H9 (cell line): ENCODE data around the gene TADA2B. TPM values are rescaled to one million over a fixed set of nuclear protein-coding genes. Genes with fewer than 3 reads are reported as not detected.

Experiments used
- DNase-seq: peaks from one replicate; pipeline ENCODE4 v3.0.0-alpha.2; 2017
- H2AFZ ChIP-seq: one replicate; pipeline ENCODE4 v1.6.1; 2013; ENCODE audit warnings: mild to moderate bottlenecking, low read length, control low read depth, moderate library complexity
- H2AK5ac ChIP-seq: 2 replicates; pipeline ENCODE4 v1.6.1; 2013; ENCODE audit warnings: low read length, control low read depth, mixed read lengths; ENCODE audit not compliant: insufficient read length
- H2BK120ac ChIP-seq: one replicate; pipeline ENCODE4 v1.6.1; 2013; ENCODE audit warnings: low read depth, mild to moderate bottlenecking, low read length, control low read depth, inconsistent platforms; ENCODE audit not compliant: poor library complexity, severe bottlenecking
- H2BK12ac ChIP-seq: 2 replicates; pipeline ENCODE4 v1.6.1; 2013; ENCODE audit warnings: low read length, control low read depth, mixed read lengths, low read depth; ENCODE audit not compliant: insufficient read length
- H2BK15ac ChIP-seq: 2 replicates; pipeline ENCODE4 v1.6.1; 2013; ENCODE audit warnings: low read depth, low read length, control low read depth
- H2BK20ac ChIP-seq: one replicate; pipeline ENCODE4 v1.6.1; 2013; ENCODE audit warnings: low read depth, mild to moderate bottlenecking, low read length, control low read depth, inconsistent platforms; ENCODE audit not compliant: poor library complexity, severe bottlenecking
- H2BK5ac ChIP-seq: 2 replicates; pipeline ENCODE4 v1.6.1; 2013; ENCODE audit warnings: low read length, control low read depth, mixed read lengths; ENCODE audit not compliant: insufficient read length
- H3K14ac ChIP-seq: 2 replicates; pipeline ENCODE4 v1.6.1; 2013; ENCODE audit warnings: low read length, control low read depth; ENCODE audit not compliant: insufficient read depth
- H3K18ac ChIP-seq: 2 replicates; pipeline ENCODE4 v1.6.1; 2013; ENCODE audit warnings: low read depth, mild to moderate bottlenecking, mixed read lengths, low read length, control low read depth; ENCODE audit not compliant: insufficient read length
- H3K23ac ChIP-seq: 2 replicates; pipeline ENCODE4 v1.6.1; 2013; ENCODE audit warnings: low read length, control low read depth, mixed read lengths, low read depth; ENCODE audit not compliant: insufficient read length
- H3K23me2 ChIP-seq: 2 replicates; pipeline ENCODE4 v1.6.1; 2013; ENCODE audit warnings: low read depth, mild to moderate bottlenecking, mixed read lengths, low read length, control low read depth; ENCODE audit not compliant: insufficient read length, poor library complexity, severe bottlenecking
- H3K27ac ChIP-seq: 2 replicates; pipeline ENCODE4 v1.5.1; 2013; ENCODE audit warnings: low read length, control low read depth, mixed read lengths, low read depth; ENCODE audit not compliant: insufficient read length
- H3K27me3 ChIP-seq: 2 replicates; pipeline ENCODE4 v1.6.1; 2013; ENCODE audit warnings: low read length, control low read depth, inconsistent platforms; ENCODE audit not compliant: insufficient read depth
- H3K4ac ChIP-seq: 2 replicates; pipeline ENCODE4 v1.6.1; 2013; ENCODE audit warnings: low read depth, mild to moderate bottlenecking, control low read depth, inconsistent platforms, low read length, moderate library complexity
- H3K4me1 ChIP-seq: 2 replicates; pipeline ENCODE4 v1.6.1; 2013; ENCODE audit warnings: low read length, control low read depth, inconsistent platforms; ENCODE audit not compliant: insufficient read depth
- H3K4me2 ChIP-seq: 2 replicates; pipeline ENCODE4 v1.6.1; 2013; ENCODE audit warnings: low read length, control low read depth, mixed read lengths; ENCODE audit not compliant: insufficient read length, insufficient read depth
- H3K56ac ChIP-seq: 2 replicates; pipeline ENCODE4 v1.6.1; 2013; ENCODE audit warnings: low read depth, mild to moderate bottlenecking, mixed read lengths, low read length, control low read depth; ENCODE audit not compliant: insufficient read length
- H3K79me1 ChIP-seq: 2 replicates; pipeline ENCODE4 v1.6.1; 2013; ENCODE audit warnings: low read depth, mild to moderate bottlenecking, moderate library complexity, low read length, control low read depth, inconsistent platforms; ENCODE audit not compliant: insufficient read depth, poor library complexity, severe bottlenecking
- H3K79me2 ChIP-seq: 2 replicates; pipeline ENCODE4 v1.6.1; 2013; ENCODE audit warnings: low read length, control low read depth, inconsistent platforms; ENCODE audit not compliant: insufficient read depth
- H3K9ac ChIP-seq: 2 replicates; pipeline ENCODE4 v1.6.1; 2013; ENCODE audit warnings: low read length, control low read depth, mixed read lengths; ENCODE audit not compliant: insufficient read length; ENCODE audit errors: extremely low read depth
- H3K9me3 ChIP-seq: one replicate; pipeline ENCODE4 v1.6.1; 2013; ENCODE audit warnings: low read depth, low read length, inconsistent platforms; ENCODE audit not compliant: control insufficient read depth
- H3T11ph ChIP-seq: one replicate; pipeline ENCODE4 v1.6.1; 2013; ENCODE audit warnings: mild to moderate bottlenecking, low read length, control low read depth, inconsistent platforms
- H4K20me1 ChIP-seq: one replicate; pipeline ENCODE4 v1.6.1; 2013; ENCODE audit not compliant: control insufficient read depth, insufficient read length, insufficient read depth
- H4K5ac ChIP-seq: 2 replicates; pipeline ENCODE4 v1.6.1; 2013; ENCODE audit warnings: low read depth, mild to moderate bottlenecking, mixed read lengths, low read length, control low read depth; ENCODE audit not compliant: insufficient read length
- H4K8ac ChIP-seq: replicated peaks from 2 replicates; pipeline ENCODE4 v1.6.1; 2013; ENCODE audit warnings: low read length, control low read depth, mixed read lengths, low read depth; ENCODE audit not compliant: insufficient read length
- H4K91ac ChIP-seq: 2 replicates; pipeline ENCODE4 v1.6.1; 2013; ENCODE audit warnings: low read depth, mild to moderate bottlenecking, moderate library complexity, mixed read lengths, low read length, control low read depth; ENCODE audit not compliant: insufficient read length
- H3K27ac Mint-ChIP-seq, 3 experiments: 2 replicates in 2 of 3; 3 replicates in 1 of 3; pipeline ENCODE4 v1.8.0; 2020 to 2021; ENCODE audit warnings: mixed read lengths in 3 of 3, mild to moderate bottlenecking in 1 of 3, moderate library complexity in 1 of 3
- H3K27me3 Mint-ChIP-seq: 2 replicates; pipeline ENCODE4 v1.8.0; 2021; ENCODE audit warnings: low read depth, mild to moderate bottlenecking, moderate library complexity, mixed read lengths
- H3K36me3 Mint-ChIP-seq, 3 experiments: 2 replicates in 2 of 3; 3 replicates in 1 of 3; pipeline ENCODE4 v1.8.0; 2020 to 2021; ENCODE audit warnings: low read depth in 3 of 3, mixed read lengths in 3 of 3; ENCODE audit not compliant: insufficient read depth in 1 of 3
- H3K4me1 Mint-ChIP-seq, 2 experiments: 2 replicates each; pipeline ENCODE4 v1.8.0; 2020; ENCODE audit warnings: mixed read lengths in 2 of 2
- H3K4me3 Mint-ChIP-seq, 2 experiments: 2 replicates in 1 of 2; 3 replicates in 1 of 2; pipeline ENCODE4 v1.8.0; 2020 to 2021; ENCODE audit warnings: mild to moderate bottlenecking in 2 of 2, mixed read lengths in 2 of 2, moderate library complexity in 1 of 2
- H3K9me3 Mint-ChIP-seq, 2 experiments: 2 replicates in 1 of 2; 3 replicates in 1 of 2; pipeline ENCODE4 v1.8.0; 2020; ENCODE audit warnings: mild to moderate bottlenecking in 2 of 2, mixed read lengths in 2 of 2, moderate library complexity in 1 of 2
- WGBS: extraction: QIAGEN DNeasy Blood & Tissue Kit; methylation state at CpG from one replicate; pipeline ENCODE4 v1.1.7; 2013; ENCODE audit warnings: missing lambda C conversion rate, low lambda C conversion rate, mixed read lengths; ENCODE audit not compliant: insufficient read length; ENCODE audit errors: extremely low coverage; 5-methylcytosine and 5-hydroxymethylcytosine counted together
- total RNA-seq: library from RNA; stranded (reverse); gene quantifications from 2 replicates; pipeline ENCODE4 v1.2.1, GENCODE V29; 2021
- TF ChIP-seq, protein P1 (sequence below): fragments of 200-600 bp; sonication (generic); conservative IDR thresholded peaks from 3 replicates; pipeline ENCODE4 v1.8.0; 2021; ENCODE audit warnings: antibody characterized with exemption, mild to moderate bottlenecking

The TADA2B gene
- total RNA-seq, 1 experiment from 2014 or later = 14.0 TPM

DNA sequence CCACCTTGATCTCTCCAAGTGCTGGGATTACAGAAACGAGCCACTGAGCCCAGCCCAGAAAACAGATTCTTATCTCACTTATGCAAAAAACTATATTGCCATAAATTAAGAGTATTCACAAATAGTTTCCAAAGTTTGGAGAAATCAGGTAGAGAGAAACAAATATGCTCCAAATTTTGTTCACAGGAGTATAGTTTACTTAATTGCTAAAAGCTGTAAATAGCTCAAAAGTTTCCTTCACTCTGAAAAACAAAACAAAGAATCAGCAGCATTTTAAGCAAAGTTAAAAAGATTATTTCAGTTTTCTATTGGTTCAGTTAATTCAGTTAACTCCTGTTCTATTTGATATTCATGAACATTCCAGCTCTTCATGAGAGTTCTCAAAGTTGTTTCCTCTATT, 43.2 kb downstream of the TADA2B start:
- Mint-ChIP-seq H3K4me3 (no peak overlapping the region), H3K4me1 (peaks cover 10 to 13% of the 10 kb centered on the region in 2 experiments), H3K9me3 (peaks cover 17 to 19% of the 10 kb centered on the region in 2 experiments), H3K36me3 (no peaks in the 10 kb centered on the region; a peak in 2 of 7 replicates), H3K27ac (no peak overlapping the region), H3K27me3 (peaks cover 93% of the 10 kb centered on the region)
- Histone ChIP-seq H2BK12ac (no peak overlapping the region), H3K23ac (no peak overlapping the region), H2BK15ac (no peak overlapping the region), H3K23me2 (no peaks in the 10 kb centered on the region), H3K4me2 (no peak overlapping the region), H4K8ac (no peak overlapping the region), H3K18ac (no peak overlapping the region), H4K5ac (no peak overlapping the region), H3K79me1 (no peaks in the 10 kb centered on the region), H2AFZ (no peak overlapping the region), H4K91ac (no peak overlapping the region), H2BK120ac (no peak overlapping the region), H3K9ac (no peak overlapping the region), H3K4me1 (no peaks in the 10 kb centered on the region), H3K9me3 (no peaks in the 10 kb centered on the region), H3K27me3 (peaks cover 16% of the 10 kb centered on the region; the same call in 1 of the 2 replicates), H3K27ac (no peak overlapping the region), H2BK5ac (no peak overlapping the region), H4K20me1 (no peaks in the 10 kb centered on the region), H2AK5ac (no peak overlapping the region), H3K79me2 (no peaks in the 10 kb centered on the region), H3T11ph (no peak overlapping the region), H2BK20ac (no peak overlapping the region), H3K4ac (no peak overlapping the region), H3K56ac (no peak overlapping the region), H3K14ac (no peak overlapping the region)
- DNase-seq = no peak
- WGBS = no CpG with 5 or more reads among the region's 1 CpG
- TF ChIP-seq, protein P1, sequence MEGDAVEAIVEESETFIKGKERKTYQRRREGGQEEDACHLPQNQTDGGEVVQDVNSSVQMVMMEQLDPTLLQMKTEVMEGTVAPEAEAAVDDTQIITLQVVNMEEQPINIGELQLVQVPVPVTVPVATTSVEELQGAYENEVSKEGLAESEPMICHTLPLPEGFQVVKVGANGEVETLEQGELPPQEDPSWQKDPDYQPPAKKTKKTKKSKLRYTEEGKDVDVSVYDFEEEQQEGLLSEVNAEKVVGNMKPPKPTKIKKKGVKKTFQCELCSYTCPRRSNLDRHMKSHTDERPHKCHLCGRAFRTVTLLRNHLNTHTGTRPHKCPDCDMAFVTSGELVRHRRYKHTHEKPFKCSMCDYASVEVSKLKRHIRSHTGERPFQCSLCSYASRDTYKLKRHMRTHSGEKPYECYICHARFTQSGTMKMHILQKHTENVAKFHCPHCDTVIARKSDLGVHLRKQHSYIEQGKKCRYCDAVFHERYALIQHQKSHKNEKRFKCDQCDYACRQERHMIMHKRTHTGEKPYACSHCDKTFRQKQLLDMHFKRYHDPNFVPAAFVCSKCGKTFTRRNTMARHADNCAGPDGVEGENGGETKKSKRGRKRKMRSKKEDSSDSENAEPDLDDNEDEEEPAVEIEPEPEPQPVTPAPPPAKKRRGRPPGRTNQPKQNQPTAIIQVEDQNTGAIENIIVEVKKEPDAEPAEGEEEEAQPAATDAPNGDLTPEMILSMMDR = no peak
